Mesenchymal stem cell (in vitro differentiated cells and primary cell): ENCODE results near the gene SMNDC1.

ENCODE experiments used
- DNase-seq: peaks from one replicate; pipeline ENCODE4 v3.0.0-alpha.2; 2013
- H2AFZ ChIP-seq: one replicate; pipeline ENCODE4 v1.6.1; 2013; ENCODE audit warnings: low read depth, mild to moderate bottlenecking, control low read depth, inconsistent platforms, low read length, moderate library complexity
- H2AK5ac ChIP-seq: 2 replicates; pipeline ENCODE4 v1.6.1; 2013; ENCODE audit warnings: low read length, moderate library complexity, mild to moderate bottlenecking, inconsistent platforms; ENCODE audit not compliant: severe bottlenecking
- H2BK120ac ChIP-seq: one replicate; pipeline ENCODE4 v1.6.1; 2013; ENCODE audit warnings: low read depth, mild to moderate bottlenecking, inconsistent platforms, low read length, moderate library complexity
- H2BK12ac ChIP-seq, 2 experiments: one replicate each; pipeline ENCODE4 v1.6.1; 2013; ENCODE audit warnings: inconsistent platforms in 2 of 2, low read length in 2 of 2, mild to moderate bottlenecking in 2 of 2, moderate library complexity in 2 of 2, control low read depth in 1 of 2
- H2BK15ac ChIP-seq: one replicate; pipeline ENCODE4 v1.6.1; 2013; ENCODE audit warnings: mild to moderate bottlenecking, low read depth, inconsistent platforms; ENCODE audit not compliant: poor library complexity, severe bottlenecking
- H2BK5ac ChIP-seq: 2 replicates; pipeline ENCODE4 v1.6.1; 2013; ENCODE audit warnings: low read depth, mild to moderate bottlenecking, low read length, control low read depth, inconsistent platforms; ENCODE audit not compliant: poor library complexity, severe bottlenecking
- H3K14ac ChIP-seq, 2 experiments: one replicate each; pipeline ENCODE4 v1.6.1; 2013; ENCODE audit warnings: inconsistent platforms in 2 of 2, low read length in 2 of 2, control low read depth in 1 of 2, mild to moderate bottlenecking in 1 of 2, moderate library complexity in 1 of 2
- H3K18ac ChIP-seq, 2 experiments: one replicate each; pipeline ENCODE4 v1.6.1; 2013; ENCODE audit warnings: inconsistent platforms in 2 of 2, low read length in 2 of 2, control low read depth in 1 of 2, low read depth in 1 of 2, mild to moderate bottlenecking in 1 of 2
- H3K23ac ChIP-seq, 2 experiments: one replicate each; pipeline ENCODE4 v1.6.1; 2013; ENCODE audit warnings: inconsistent platforms in 2 of 2, low read length in 2 of 2, mild to moderate bottlenecking in 2 of 2, moderate library complexity in 2 of 2, control low read depth in 1 of 2
- H3K27ac ChIP-seq: 2 replicates; pipeline ENCODE4 v1.5.1; 2013; ENCODE audit warnings: mild to moderate bottlenecking, moderate library complexity, low read length, control low read depth, inconsistent platforms; ENCODE audit not compliant: poor library complexity, severe bottlenecking
- H3K27me3 ChIP-seq, 2 experiments: 2 replicates each; pipeline versions ENCODE4 v1.6.1 to v1.7.0; 2013; ENCODE audit warnings: low read length in 2 of 2, mild to moderate bottlenecking in 2 of 2, moderate library complexity in 2 of 2, control low read depth in 1 of 2, inconsistent platforms in 1 of 2; ENCODE audit not compliant: control insufficient read depth in 1 of 2, insufficient read depth in 1 of 2
- H3K36me3 ChIP-seq, 2 experiments: 2 replicates each; pipeline versions ENCODE4 v1.6.1 to v1.7.0; 2013; ENCODE audit warnings: low read length in 2 of 2, control low read depth in 1 of 2, inconsistent platforms in 1 of 2, low read depth in 1 of 2, mild to moderate bottlenecking in 1 of 2; ENCODE audit not compliant: insufficient read depth in 2 of 2, control insufficient read depth in 1 of 2
- H3K4ac ChIP-seq, 2 experiments: one replicate each; pipeline ENCODE4 v1.6.1; 2013; ENCODE audit warnings: inconsistent platforms in 2 of 2, low read length in 2 of 2, mild to moderate bottlenecking in 2 of 2, moderate library complexity in 2 of 2, control low read depth in 1 of 2, low read depth in 1 of 2
- H3K4me1 ChIP-seq: 2 replicates; pipeline ENCODE4 v1.6.1; 2013; ENCODE audit warnings: low read depth, low read length, control low read depth; ENCODE audit not compliant: control insufficient read depth, insufficient read depth
- H3K4me2 ChIP-seq: 2 replicates; pipeline ENCODE4 v1.6.1; 2013; ENCODE audit warnings: low read length, mild to moderate bottlenecking, inconsistent platforms; ENCODE audit not compliant: poor library complexity, severe bottlenecking
- H3K4me3 ChIP-seq, 2 experiments: 2 replicates each; pipeline versions ENCODE4 v1.5.1 to v1.7.0; 2013; ENCODE audit warnings: low read length in 2 of 2, mild to moderate bottlenecking in 2 of 2, control low read depth in 1 of 2, low read depth in 1 of 2; ENCODE audit not compliant: insufficient read depth in 1 of 2
- H3K79me1 ChIP-seq: replicated peaks from 2 replicates; pipeline ENCODE4 v1.6.1; 2013; ENCODE audit warnings: mild to moderate bottlenecking, control low read depth, low read length, inconsistent platforms; ENCODE audit not compliant: poor library complexity, severe bottlenecking
- H3K9ac ChIP-seq: 2 replicates; pipeline ENCODE4 v1.7.0; 2013; ENCODE audit warnings: mild to moderate bottlenecking, low read length, moderate library complexity
- H3K9me3 ChIP-seq: 2 replicates; pipeline ENCODE4 v1.7.0; 2013; ENCODE audit warnings: mild to moderate bottlenecking, low read length; ENCODE audit not compliant: control insufficient read depth
- H4K8ac ChIP-seq: one replicate; pipeline ENCODE4 v1.6.1; 2013; ENCODE audit warnings: inconsistent platforms, mild to moderate bottlenecking, low read length, moderate library complexity
- H4K91ac ChIP-seq: one replicate; pipeline ENCODE4 v1.6.1; 2013; ENCODE audit warnings: mild to moderate bottlenecking, low read length, inconsistent platforms
- WGBS: methylation state at CpG from one replicate; pipeline ENCODE4 v1.1.7; 2013; ENCODE audit warnings: mixed read lengths; 5-methylcytosine and 5-hydroxymethylcytosine counted together

SMNDC1 gene

GRCh38 chr10:110303681-110304080, 1.0 kb downstream of the SMNDC1 start:
- WGBS, result 26% methylated on average over 4 of the region's 4 CpGs
- H2AFZ ChIP-seq, result no peak overlapping the region
- peak overlapping the region in 1 of 2 experiments; percentile 96 for H3K4me3 ChIP-seq
- H3K36me3 ChIP-seq, result peaks cover 0 to 46% of the 10 kb centered on the region in 2 experiments
- peaks cover 2% of the 10 kb centered on the region for H3K79me1 ChIP-seq
- H2AK5ac ChIP-seq, result no peak overlapping the region
- H2BK15ac ChIP-seq, result no peak overlapping the region
- no peak overlapping the region for H2BK5ac ChIP-seq
- H2BK12ac ChIP-seq, result no peak overlapping the region
- no peak overlapping the region for H3K23ac ChIP-seq
- H4K91ac ChIP-seq, result no peak overlapping the region
- no peak overlapping the region for H3K4ac ChIP-seq
- H3K4me2 ChIP-seq, result peak overlapping the region; percentile 68
- H3K9me3 ChIP-seq, result no peaks in the 10 kb centered on the region
- no peak overlapping the region for H4K8ac ChIP-seq
- H3K14ac ChIP-seq, result peak overlapping the region in 1 of 2 experiments; percentile 86
- H3K27me3 ChIP-seq, result no peaks in the 10 kb centered on the region
- H3K9ac ChIP-seq, result peak overlapping the region; percentile 98
- H3K27ac ChIP-seq, result no peak overlapping the region
- DNase-seq, result peak; percentile 10
- H3K18ac ChIP-seq, result no peak overlapping the region
- no peak overlapping the region for H2BK120ac ChIP-seq
- peaks cover 2% of the 10 kb centered on the region for H3K4me1 ChIP-seq

- Histone ChIP-seq H4K8ac (no peak overlapping the region), H3K79me1 (peaks cover 2% of the 10 kb centered on the region), H2BK12ac (no peak overlapping the region), H3K18ac (no peak overlapping the region), H3K14ac (no peak overlapping the region), H2AK5ac (no peak overlapping the region), H3K9ac (peak overlapping the region; percentile 39), H3K36me3 (peaks cover 4 to 77% of the 10 kb centered on the region in 2 experiments), H4K91ac (no peak overlapping the region), H3K4me2 (no peak overlapping the region), H2AFZ (no peak overlapping the region), H3K4ac (no peak overlapping the region), H3K27me3 (no peaks in the 10 kb centered on the region), H3K27ac (no peak overlapping the region), H2BK5ac (no peak overlapping the region), H3K4me1 (no peaks in the 10 kb centered on the region), H3K23ac (no peak overlapping the region), H3K4me3 (no peak overlapping the region), H2BK120ac (no peak overlapping the region), H2BK15ac (no peak overlapping the region), H3K9me3 (no peaks in the 10 kb centered on the region)
- DNase-seq, result no peak
- WGBS, result 84% methylated on average over 4 of the region's 5 CpGs
Observed at GRCh38 chr10:110300486-110300986, 4.2 kb downstream of the SMNDC1 start.

GRCh38 chr10:110296966-110297365, 7.8 kb downstream of the SMNDC1 start:
- no peak overlapping the region for H3K4ac ChIP-seq
- no CpG with 5 or more reads among the region's 1 CpG for WGBS
- H2BK120ac ChIP-seq, result no peak overlapping the region
- no peak overlapping the region for H3K27ac ChIP-seq
- no peak overlapping the region for H3K18ac ChIP-seq
- H2BK15ac ChIP-seq, result no peak overlapping the region
- H3K27me3 ChIP-seq, result no peaks in the 10 kb centered on the region
- no peak for DNase-seq
- H3K36me3 ChIP-seq, result peaks cover 4 to 99% of the 10 kb centered on the region in 2 experiments
- H2BK5ac ChIP-seq, result no peak overlapping the region
- no peak overlapping the region for H4K91ac ChIP-seq
- H3K9me3 ChIP-seq, result no peaks in the 10 kb centered on the region
- no peak overlapping the region for H2AK5ac ChIP-seq
- H2BK12ac ChIP-seq, result no peak overlapping the region
- H3K4me2 ChIP-seq, result no peak overlapping the region
- peak overlapping the region; percentile 5 for H3K9ac ChIP-seq
- no peak overlapping the region for H4K8ac ChIP-seq
- no peaks in the 10 kb centered on the region for H3K4me1 ChIP-seq
- peaks cover 6% of the 10 kb centered on the region for H3K79me1 ChIP-seq
- no peak overlapping the region for H2AFZ ChIP-seq
- no peak overlapping the region for H3K4me3 ChIP-seq
- H3K14ac ChIP-seq, result no peak overlapping the region
- H3K23ac ChIP-seq, result no peak overlapping the region

- no peak overlapping the region for H3K18ac ChIP-seq
- peak; percentile 10 for DNase-seq
- H3K14ac ChIP-seq, result no peak overlapping the region
- H2BK15ac ChIP-seq, result no peak overlapping the region
- H2AK5ac ChIP-seq, result no peak overlapping the region
- H3K4me3 ChIP-seq, result no peak overlapping the region
- H3K4ac ChIP-seq, result no peak overlapping the region
- H2AFZ ChIP-seq, result no peak overlapping the region
- H3K23ac ChIP-seq, result no peak overlapping the region
- H3K9me3 ChIP-seq, result no peaks in the 10 kb centered on the region
- H3K79me1 ChIP-seq, result peaks cover 4% of the 10 kb centered on the region
- no peak overlapping the region for H4K8ac ChIP-seq
- no peaks in the 10 kb centered on the region for H3K4me1 ChIP-seq
- H3K36me3 ChIP-seq, result peaks cover 6 to 77% of the 10 kb centered on the region in 2 experiments
- H3K9ac ChIP-seq, result no peak overlapping the region
- no peak overlapping the region for H2BK120ac ChIP-seq
- no peak overlapping the region for H3K27ac ChIP-seq
- no peaks in the 10 kb centered on the region for H3K27me3 ChIP-seq
- 86% methylated on average over 1 of the region's 2 CpGs for WGBS
- no peak overlapping the region for H2BK5ac ChIP-seq
- no peak overlapping the region for H2BK12ac ChIP-seq
- H3K4me2 ChIP-seq, result no peak overlapping the region
- no peak overlapping the region for H4K91ac ChIP-seq
Observed at GRCh38 chr10:110286841-110287240, 17.9 kb downstream of the SMNDC1 start.
